Muscle of leg (tissue), 16 donors: ENCODE results near the gene FXYD1. TPM values are rescaled to one million over a fixed set of nuclear protein-coding genes. Genes with fewer than 3 reads are reported as not detected.
A peak's percentile ranks its signal among the peaks of the same experiment; 100 is the strongest.

Experiments used
- DNase-seq: peaks from one replicate; pipeline ENCODE4 v3.0.0; 2013
- H3K27ac ChIP-seq: one replicate; pipeline ENCODE4 v1.5.1; 2013; ENCODE audit warnings: mild to moderate bottlenecking, low read length, control low read depth
- H3K27me3 ChIP-seq: one replicate; pipeline ENCODE4 v1.6.1; 2013; ENCODE audit warnings: low read length; ENCODE audit not compliant: control insufficient read depth, insufficient read depth
- H3K36me3 ChIP-seq: one replicate; pipeline ENCODE4 v1.6.1; 2013; ENCODE audit warnings: low read length; ENCODE audit not compliant: control insufficient read depth, insufficient read depth
- H3K4me1 ChIP-seq: one replicate; pipeline ENCODE4 v1.6.1; 2013; ENCODE audit warnings: low read length; ENCODE audit not compliant: control insufficient read depth, insufficient read depth
- H3K4me3 ChIP-seq: one replicate; pipeline ENCODE4 v1.5.1; 2013; ENCODE audit warnings: low read length, control low read depth
- H3K9me3 ChIP-seq: replicated peaks from 2 replicates; pipeline ENCODE4 v1.6.1; 2013; ENCODE audit warnings: low read depth, low read length; ENCODE audit not compliant: control insufficient read depth
- WGBS: methylation state at CpG from one replicate; pipeline ENCODE4 v1.1.5; 2013; ENCODE audit warnings: missing lambda C conversion rate; ENCODE audit not compliant: insufficient coverage; 5-methylcytosine and 5-hydroxymethylcytosine counted together
- long read RNA-seq, 11 donors: transcript quantifications; one replicate each; lab custom pipeline, GENCODE V29; 2026
- polyA plus RNA-seq, 8 donors: library from polyadenylated mRNA; unstranded; fragments of 120-200 nt; gene quantifications; one replicate each; pipeline versions ENCODE4 v1.2.1 to v1.2.3, GENCODE V29; 2013; ENCODE audit warnings: inconsistent platforms in 1 of 8, low replicate concordance in 1 of 8; ENCODE audit not compliant: insufficient read length in 8 of 8, insufficient read depth in 1 of 8
- total RNA-seq: library from RNA; stranded (reverse); fragments of 120-200 nt; gene quantifications from one replicate; pipeline ENCODE4 v1.2.4, GENCODE V29; 2013

FXYD1 gene
- total RNA-seq (152 TPM), polyA plus RNA-seq (100 to 1,000 TPM; 144 to 301 (median 206) TPM)
- long read RNA-seq, donor 1, transcript FXYD1-201 (8 exons, 592 nt), result major isoform, 30 of 60 reads
- long read RNA-seq, donor 1, transcript FXYD1-206 (8 exons, 486 nt), result minor isoform, 14 of 60 reads
- long read RNA-seq, donor 1, partial matches to known transcripts, result 11 of 60 reads
- long read RNA-seq, donor 1, other reads (novel, unspliced or antisense), result 0 of 60 reads
- long read RNA-seq, donor 2, transcript FXYD1-201 (8 exons, 592 nt), result major isoform, 6 of 7 reads
- long read RNA-seq, donor 2, partial matches to known transcripts, result 0 of 7 reads
- long read RNA-seq, donor 2, other reads (novel, unspliced or antisense), result 0 of 7 reads
- long read RNA-seq, donor 3, transcript FXYD1-206 (8 exons, 486 nt), result minor isoform, 22 of 134 reads
- long read RNA-seq, donor 3, transcript FXYD1-201 (8 exons, 592 nt), result major isoform, 62 of 134 reads
- long read RNA-seq, donor 3, transcript FXYD1-211 (8 exons, 690 nt), result minor isoform, 5 of 134 reads
- long read RNA-seq, donor 3, partial matches to known transcripts, result 30 of 134 reads
- long read RNA-seq, donor 3, other reads (novel, unspliced or antisense), result 5 of 134 reads
- long read RNA-seq, donor 4, transcript FXYD1-201 (8 exons, 592 nt), result major isoform, 51 of 83 reads
- long read RNA-seq, donor 4, transcript FXYD1-206 (8 exons, 486 nt), result minor isoform, 11 of 83 reads
- long read RNA-seq, donor 4, partial matches to known transcripts, result 18 of 83 reads
- long read RNA-seq, donor 4, other reads (novel, unspliced or antisense), result 0 of 83 reads
- long read RNA-seq, donor 5, transcript FXYD1-201 (8 exons, 592 nt), result major isoform, 95 of 163 reads
- long read RNA-seq, donor 5, transcript FXYD1-206 (8 exons, 486 nt), result minor isoform, 19 of 163 reads
- long read RNA-seq, donor 5, transcript FXYD1-209 (5 exons, 620 nt), result minor isoform, 6 of 163 reads
- long read RNA-seq, donor 5, transcript FXYD1-211 (8 exons, 690 nt), result minor isoform, 5 of 163 reads
- long read RNA-seq, donor 5, partial matches to known transcripts, result 35 of 163 reads
- long read RNA-seq, donor 5, other reads (novel, unspliced or antisense), result 0 of 163 reads
- long read RNA-seq, donor 6, transcript FXYD1-209 (5 exons, 620 nt), result minor isoform, 6 of 187 reads
- long read RNA-seq, donor 6, transcript FXYD1-211 (8 exons, 690 nt), result minor isoform, 8 of 187 reads
- long read RNA-seq, donor 6, transcript FXYD1-206 (8 exons, 486 nt), result minor isoform, 48 of 187 reads
- long read RNA-seq, donor 6, transcript FXYD1-201 (8 exons, 592 nt), result major isoform, 93 of 187 reads
- long read RNA-seq, donor 6, partial matches to known transcripts, result 29 of 187 reads
- long read RNA-seq, donor 6, other reads (novel, unspliced or antisense), result 0 of 187 reads
- long read RNA-seq, donor 7, transcript FXYD1-206 (8 exons, 486 nt), result minor isoform, 24 of 110 reads
- long read RNA-seq, donor 7, transcript FXYD1-201 (8 exons, 592 nt), result major isoform, 72 of 110 reads
- long read RNA-seq, donor 7, partial matches to known transcripts, result 7 of 110 reads
- long read RNA-seq, donor 7, other reads (novel, unspliced or antisense), result 0 of 110 reads
- long read RNA-seq, donor 8, transcript FXYD1-206 (8 exons, 486 nt), result minor isoform, 5 of 67 reads
- long read RNA-seq, donor 8, transcript FXYD1-201 (8 exons, 592 nt), result major isoform, 34 of 67 reads
- long read RNA-seq, donor 8, transcript FXYD1-209 (5 exons, 620 nt), result minor isoform, 6 of 67 reads
- long read RNA-seq, donor 8, partial matches to known transcripts, result 16 of 67 reads
- long read RNA-seq, donor 8, other reads (novel, unspliced or antisense), result 0 of 67 reads
- long read RNA-seq, donor 9, transcript FXYD1-206 (8 exons, 486 nt), result minor isoform, 22 of 126 reads
- long read RNA-seq, donor 9, transcript FXYD1-201 (8 exons, 592 nt), result major isoform, 62 of 126 reads
- long read RNA-seq, donor 9, partial matches to known transcripts, result 33 of 126 reads
- long read RNA-seq, donor 9, other reads (novel, unspliced or antisense), result 0 of 126 reads
- long read RNA-seq, donor 10, transcript FXYD1-201 (8 exons, 592 nt), result major isoform, 61 of 123 reads
- long read RNA-seq, donor 10, transcript FXYD1-206 (8 exons, 486 nt), result minor isoform, 22 of 123 reads
- long read RNA-seq, donor 10, partial matches to known transcripts, result 31 of 123 reads
- long read RNA-seq, donor 10, other reads (novel, unspliced or antisense), result 0 of 123 reads
- long read RNA-seq, donor 11, transcript FXYD1-209 (5 exons, 620 nt), result minor isoform, 7 of 111 reads
- long read RNA-seq, donor 11, transcript FXYD1-206 (8 exons, 486 nt), result minor isoform, 30 of 111 reads
- long read RNA-seq, donor 11, transcript FXYD1-201 (8 exons, 592 nt), result major isoform, 66 of 111 reads
- long read RNA-seq, donor 11, partial matches to known transcripts, result 5 of 111 reads
- long read RNA-seq, donor 11, other reads (novel, unspliced or antisense), result 0 of 111 reads

GRCh38 chr19:35138305-35138892 is at the start of gene FXYD1:
Gene FXYD1, plus strand, starts transcription at chr19:35138824. Its CDS starts 1,256 bp downstream, at chr19:35140080.
- peaks cover 72% of the 10 kb centered on the region for H3K4me1 ChIP-seq
- H3K27me3 ChIP-seq, result peaks cover 13% of the 10 kb centered on the region
- peak within 1 kb of the TSS; percentile 92 for H3K27ac ChIP-seq
- no CpG with 5 or more reads among the region's 18 CpGs for WGBS
- peaks cover 5% of the 10 kb centered on the region for H3K36me3 ChIP-seq
- DNase-seq, result peak; percentile 94
- H3K9me3 ChIP-seq, result no peaks in the 10 kb centered on the region
- peak within 1 kb of the TSS; percentile 52 for H3K4me3 ChIP-seq

GRCh38 chr19:35089554-35089953 is 49.1 kb upstream of the FXYD1 start:
- DNase-seq, result no peak
- no CpG with 5 or more reads among the region's 8 CpGs for WGBS
- Histone ChIP-seq H3K4me3 (no peak overlapping the region), H3K27ac (no peak overlapping the region), H3K27me3 (peaks cover 8% of the 10 kb centered on the region), H3K4me1 (peaks cover 28% of the 10 kb centered on the region), H3K9me3 (no peaks in the 10 kb centered on the region), H3K36me3 (no peaks in the 10 kb centered on the region)

- Histone ChIP-seq H3K27ac (no peak overlapping the region), H3K36me3 (no peaks in the 10 kb centered on the region), H3K4me3 (no peak overlapping the region), H3K27me3 (peaks cover 8% of the 10 kb centered on the region), H3K9me3 (no peaks in the 10 kb centered on the region), H3K4me1 (peaks cover 28% of the 10 kb centered on the region)
- DNase-seq, result no peak
- whole genome bisulfite sequencing, result 60% methylated on average over 1 of the region's 9 CpGs
Observed at GRCh38 chr19:35090160-35090505, 48.5 kb upstream of the FXYD1 start.

GRCh38 chr19:35090506-35091214 is 48.0 kb upstream of the FXYD1 start:
- Histone ChIP-seq H3K27ac (no peak overlapping the region), H3K9me3 (no peaks in the 10 kb centered on the region), H3K36me3 (no peaks in the 10 kb centered on the region), H3K27me3 (peaks cover 8% of the 10 kb centered on the region), H3K4me1 (peaks cover 24% of the 10 kb centered on the region), H3K4me3 (no peak overlapping the region)
- WGBS, result 6% methylated on average over 24 of the region's 36 CpGs
- DNase-seq, result peak; percentile 63

GRCh38 chr19:35093430-35093829 is 45.2 kb upstream of the FXYD1 start:
- DNase-seq, result no peak
- no peak overlapping the region for H3K27ac ChIP-seq
- H3K4me1 ChIP-seq, result peaks cover 9% of the 10 kb centered on the region
- H3K4me3 ChIP-seq, result no peak overlapping the region
- no peaks in the 10 kb centered on the region for H3K36me3 ChIP-seq
- peaks cover 8% of the 10 kb centered on the region for H3K27me3 ChIP-seq
- WGBS, result 93% methylated on average over 5 of the region's 5 CpGs
- H3K9me3 ChIP-seq, result no peaks in the 10 kb centered on the region

GRCh38 chr19:35093941-35094647 is 44.5 kb upstream of the FXYD1 start:
- Histone ChIP-seq H3K27ac (no peak overlapping the region), H3K4me1 (peaks cover 9% of the 10 kb centered on the region), H3K27me3 (peaks cover 8% of the 10 kb centered on the region), H3K36me3 (no peaks in the 10 kb centered on the region), H3K9me3 (no peaks in the 10 kb centered on the region), H3K4me3 (no peak overlapping the region)
- DNase-seq, result no peak
- 83% methylated on average over 11 of the region's 11 CpGs for WGBS

GRCh38 chr19:35094656-35095055 is 44.0 kb upstream of the FXYD1 start:
- WGBS, result 75% methylated on average over 1 of the region's 4 CpGs
- no peaks in the 10 kb centered on the region for H3K36me3 ChIP-seq
- H3K27me3 ChIP-seq, result peaks cover 8% of the 10 kb centered on the region
- H3K4me3 ChIP-seq, result no peak overlapping the region
- H3K4me1 ChIP-seq, result peaks cover 9% of the 10 kb centered on the region
- H3K9me3 ChIP-seq, result no peaks in the 10 kb centered on the region
- H3K27ac ChIP-seq, result no peak overlapping the region
- DNase-seq, result no peak
